Endothelial cell (in vitro differentiated cells): ENCODE results near the gene PARVB. TPM values are rescaled to one million over a fixed set of nuclear protein-coding genes. Genes with fewer than 3 reads are reported as not detected.
A peak's percentile ranks its signal among the peaks of the same experiment; 100 is the strongest.

Source experiments
- DNase-seq: peaks from one replicate; pipeline ENCODE4 v3.0.0; 2021; ENCODE audit warnings: low spot score
- H3K27ac Mint-ChIP-seq: one replicate; pipeline ENCODE4 v1.8.0; 2021; ENCODE audit warnings: mixed read lengths, inconsistent platforms; ENCODE audit not compliant: unreplicated experiment
- H3K27me3 Mint-ChIP-seq: one replicate; pipeline ENCODE4 v1.8.0; 2021; ENCODE audit warnings: mild to moderate bottlenecking, moderate library complexity, mixed read lengths, inconsistent platforms; ENCODE audit not compliant: unreplicated experiment
- H3K36me3 Mint-ChIP-seq: one replicate; pipeline ENCODE4 v1.8.0; 2021; ENCODE audit warnings: mild to moderate bottlenecking, low read depth, mixed read lengths, inconsistent platforms; ENCODE audit not compliant: unreplicated experiment
- H3K4me1 Mint-ChIP-seq: one replicate; pipeline ENCODE4 v1.8.0; 2021; ENCODE audit warnings: mild to moderate bottlenecking, mixed read lengths, inconsistent platforms; ENCODE audit not compliant: unreplicated experiment
- H3K4me3 Mint-ChIP-seq: one replicate; pipeline ENCODE4 v1.8.0; 2021; ENCODE audit warnings: mild to moderate bottlenecking, mixed read lengths, inconsistent platforms; ENCODE audit not compliant: unreplicated experiment
- H3K9me3 Mint-ChIP-seq: one replicate; pipeline ENCODE4 v1.8.0; 2021; ENCODE audit warnings: mixed read lengths, inconsistent platforms; ENCODE audit not compliant: unreplicated experiment
- CTCF ChIP-seq: fragments of 200-600 bp; sonication (generic); IDR thresholded peaks from one replicate; pipeline ENCODE4 v1.5.0; 2021; ENCODE audit warnings: antibody characterized with exemption; ENCODE audit not compliant: unreplicated experiment
- total RNA-seq: library from RNA; stranded (reverse); fragmentation: NEBNext Ultra II Directional; extraction: Animal tissue kit (Norgen Biotek cat#: 25700); gene quantifications from one replicate; pipeline ENCODE4 v1.2.1, GENCODE V29; 2021; ENCODE audit not compliant: unreplicated experiment

Gene PARVB
- total RNA-seq, 1 donor from 2014 or later = 105 TPM

- H3K4me1 Mint-ChIP-seq = peaks cover 11% of the 10 kb centered on the region
- no peaks in the 10 kb centered on the region for H3K36me3 Mint-ChIP-seq
- H3K9me3 Mint-ChIP-seq = no peaks in the 10 kb centered on the region
- no peak overlapping the region for H3K4me3 Mint-ChIP-seq
- H3K27me3 Mint-ChIP-seq = peaks cover 3% of the 10 kb centered on the region
- no peak overlapping the region for H3K27ac Mint-ChIP-seq
- no peak for DNase-seq
- no peak for TF ChIP-seq CTCF
Measured at GRCh38 chr22:44019846-44020245, 4.3 kb upstream of the PARVB start.

- DNase-seq = no peak
- no peaks in the 10 kb centered on the region for H3K36me3 Mint-ChIP-seq
- H3K4me1 Mint-ChIP-seq = peaks cover 19% of the 10 kb centered on the region
- no peak overlapping the region for H3K27ac Mint-ChIP-seq
- H3K9me3 Mint-ChIP-seq = no peaks in the 10 kb centered on the region
- H3K4me3 Mint-ChIP-seq = no peak overlapping the region
- peaks cover 5% of the 10 kb centered on the region for H3K27me3 Mint-ChIP-seq
- no peak for TF ChIP-seq CTCF
Measured at GRCh38 chr22:44020981-44021380, 3.1 kb upstream of the PARVB start.

- H3K27ac Mint-ChIP-seq = peak overlapping the region; percentile 82
- no peaks in the 10 kb centered on the region for H3K9me3 Mint-ChIP-seq
- H3K27me3 Mint-ChIP-seq = peaks cover 6% of the 10 kb centered on the region
- DNase-seq = peak; percentile 48
- peaks cover 40% of the 10 kb centered on the region for H3K4me1 Mint-ChIP-seq
- peaks cover 4% of the 10 kb centered on the region for H3K36me3 Mint-ChIP-seq
- H3K4me3 Mint-ChIP-seq = peak overlapping the region; percentile 82
- TF ChIP-seq CTCF = no peak
Measured at GRCh38 chr22:44023404-44024287, 456 bp upstream of the PARVB start.

GRCh38 chr22:44025171-44026065 lies 1.3 kb downstream of the PARVB start:
- peaks cover 46% of the 10 kb centered on the region for H3K4me1 Mint-ChIP-seq
- peak overlapping the region; percentile 88 for H3K4me3 Mint-ChIP-seq
- no peak for DNase-seq
- H3K27me3 Mint-ChIP-seq = peaks cover 7% of the 10 kb centered on the region
- H3K36me3 Mint-ChIP-seq = peaks cover 7% of the 10 kb centered on the region
- no peaks in the 10 kb centered on the region for H3K9me3 Mint-ChIP-seq
- no peak for TF ChIP-seq CTCF
- H3K27ac Mint-ChIP-seq = peak overlapping the region; percentile 100
